RCC 7860 (cell line): ENCODE data around the gene WEE1.
"Not testable (repeated sequence)": the region's sequence is repeated elsewhere in the genome, so short reads cannot be mapped to it uniquely, and the experiment has no call there.

ENCODE experiments used
- DNase-seq: peaks from one replicate; pipeline ENCODE4 v3.0.0-alpha.2; 2015; ENCODE audit warnings: low spot score
- FAIRE-seq: peaks from 2 replicates; lab custom pipeline; 2012; peaks lifted over from hg19 to GRCh38; lab: Jason Lieb, UNC

Gene WEE1

GRCh38 chr11:9619004-9619403 is 45.5 kb downstream of the WEE1 start:
- FAIRE-seq: no peak
- no peak for DNase-seq

GRCh38 chr11:9619971-9620370 is 46.5 kb downstream of the WEE1 start:
- FAIRE-seq: no peak
- DNase-seq: no peak

GRCh38 chr11:9622353-9622752 is 48.9 kb downstream of the WEE1 start:
- FAIRE-seq, DNase-seq: not testable (repeated sequence)

- not testable (repeated sequence) for DNase-seq, FAIRE-seq
Observed at GRCh38 chr11:9623053-9623452, 49.6 kb downstream of the WEE1 start.

- FAIRE-seq (no peak), DNase-seq (no peak)
Observed at GRCh38 chr11:9624448-9624847, 51.0 kb downstream of the WEE1 start.

GRCh38 chr11:9625162-9625561 is 51.7 kb downstream of the WEE1 start:
- FAIRE-seq (no peak), DNase-seq (no peak)

- DNase-seq (no peak), FAIRE-seq (no peak)
Observed at GRCh38 chr11:9625728-9626127, 52.3 kb downstream of the WEE1 start.

GRCh38 chr11:9626496-9627394 is 53.3 kb downstream of the WEE1 start:
- DNase-seq (no peak), FAIRE-seq (no peak)

GRCh38 chr11:9629064-9629463 is 55.6 kb downstream of the WEE1 start:
- FAIRE-seq (no peak), DNase-seq (no peak)

GRCh38 chr11:9633679-9634078 is 60.2 kb downstream of the WEE1 start:
- no peak for DNase-seq
- FAIRE-seq: no peak

GRCh38 chr11:9636691-9637090 is 63.2 kb downstream of the WEE1 start:
- no peak for FAIRE-seq
- DNase-seq: no peak

GRCh38 chr11:9639099-9639498 is 65.6 kb downstream of the WEE1 start:
- DNase-seq (no peak), FAIRE-seq (no peak)
